Epithelial cell of esophagus (primary cell): ENCODE results near the gene ARFGAP2.

ENCODE experiments used
- DNase-seq: peaks from one replicate; pipeline ENCODE4 v3.0.0; 2010; ENCODE audit warnings: low read depth
- H3K4me3 ChIP-seq: 2 replicates; pipeline ENCODE4 v1.5.1; 2011; ENCODE audit warnings: mild to moderate bottlenecking, low read length, control low read depth
- CTCF ChIP-seq: IDR thresholded peaks from 2 replicates; pipeline ENCODE4 v1.5.1; 2011; ENCODE audit warnings: low read depth, mild to moderate bottlenecking, low read length, control low read depth, inconsistent platforms; ENCODE audit not compliant: insufficient read depth; ENCODE audit errors: missing control alignments

ARFGAP2 gene

DNA sequence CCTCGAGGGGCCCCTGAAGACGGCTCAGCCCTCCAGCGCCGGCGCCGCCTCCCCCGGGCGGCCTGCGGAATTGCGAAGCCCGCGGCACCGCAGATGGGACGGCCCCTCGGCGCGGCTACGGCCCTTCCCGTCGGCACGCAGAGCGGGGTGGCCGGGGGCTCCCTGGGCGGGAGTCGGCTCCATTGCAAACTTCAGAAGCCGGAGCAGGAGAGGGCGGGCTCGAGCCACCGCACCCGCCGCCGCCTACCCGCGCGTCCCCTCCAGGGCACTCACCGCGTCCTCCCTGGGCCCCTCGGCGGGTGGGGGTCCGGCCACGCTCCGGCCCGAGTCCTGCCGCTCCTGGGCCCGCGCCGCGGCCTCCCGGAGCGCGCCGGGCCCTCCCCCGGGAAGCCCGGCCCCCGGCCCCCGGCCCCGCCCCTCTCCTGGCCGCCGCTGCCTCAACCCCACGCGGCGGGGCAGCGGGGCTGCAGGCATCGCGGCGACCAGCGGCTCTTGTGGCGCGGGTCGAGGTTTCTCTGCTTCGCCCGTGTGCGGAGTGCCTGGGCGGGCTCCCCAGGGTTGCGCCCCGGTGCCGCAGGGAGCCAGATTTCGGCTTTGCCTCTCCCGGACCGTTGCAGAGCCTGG lies 9.5 kb upstream of the ARFGAP2 start, which contains the start of gene PACSIN3:
PACSIN3 (minus strand) TSS at position 359 of the 624 bp plus-strand sequence. CDS start 3,707 bp downstream, outside the sequence.
- TF ChIP-seq CTCF: peak; percentile 4
- H3K4me3 ChIP-seq: peak within 1 kb of the TSS; percentile 71
- DNase-seq: peak; percentile 55

GRCh38 chr11:47185305-47186075 lies 8.8 kb upstream of the ARFGAP2 start:
- H3K4me3 ChIP-seq: peak overlapping the region; percentile 71
- DNase-seq: peak; percentile 74
- no peak for TF ChIP-seq CTCF

DNA sequence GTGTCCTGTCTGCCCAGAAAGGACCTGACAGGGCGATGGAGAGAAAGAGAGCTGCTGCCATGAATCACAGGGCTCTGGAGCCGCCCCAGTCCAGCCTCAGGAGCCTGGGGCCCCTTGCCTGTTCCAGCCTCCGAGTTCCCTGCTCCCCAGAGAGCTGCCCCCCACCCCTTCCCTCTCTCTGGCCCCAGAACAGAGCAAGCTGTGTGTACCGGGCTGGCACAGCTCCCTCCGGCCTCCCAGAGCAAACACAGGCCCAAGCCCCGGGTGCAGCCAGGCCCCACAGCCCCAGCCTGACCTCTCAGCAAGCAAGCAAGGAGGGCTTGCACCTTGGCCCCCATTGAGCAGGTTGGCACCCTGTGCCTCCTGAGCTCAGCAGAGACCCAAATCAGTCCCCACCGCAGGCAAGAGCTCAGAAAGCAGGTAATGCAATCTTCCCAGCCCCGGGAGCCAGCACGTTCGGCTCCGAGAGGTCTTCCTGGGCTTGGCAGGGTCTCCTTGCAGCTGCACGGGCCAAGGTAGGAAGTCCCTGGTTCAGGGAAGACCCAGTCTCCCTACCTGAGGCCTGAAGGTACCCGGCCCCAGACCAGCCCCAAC lies 8.1 kb upstream of the ARFGAP2 start:
- DNase-seq: peak; percentile 40
- TF ChIP-seq CTCF: no peak
- H3K4me3 ChIP-seq: peak overlapping the region; percentile 71

DNA sequence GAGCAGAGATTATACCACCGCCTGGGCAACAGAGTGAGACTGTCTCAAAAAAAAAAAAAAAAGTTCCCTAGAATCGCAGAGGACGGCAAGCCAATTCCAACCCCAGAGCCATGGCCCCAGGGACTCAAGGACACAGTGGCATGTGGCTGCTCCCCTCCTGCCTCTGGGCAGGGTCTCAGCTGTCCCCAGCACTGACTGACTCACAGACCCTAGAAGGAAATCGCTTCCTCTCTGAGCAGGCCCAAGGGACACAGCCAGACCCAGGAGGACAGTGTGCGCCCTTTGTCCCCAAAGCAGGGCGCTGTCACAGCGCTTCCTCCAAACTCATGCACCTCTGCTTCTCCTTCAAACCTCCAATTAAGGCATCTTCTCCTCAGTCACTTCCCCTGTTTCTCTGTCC lies 7.3 kb upstream of the ARFGAP2 start:
- H3K4me3 ChIP-seq: no peak overlapping the region
- no peak for TF ChIP-seq CTCF
- no peak for DNase-seq

DNA sequence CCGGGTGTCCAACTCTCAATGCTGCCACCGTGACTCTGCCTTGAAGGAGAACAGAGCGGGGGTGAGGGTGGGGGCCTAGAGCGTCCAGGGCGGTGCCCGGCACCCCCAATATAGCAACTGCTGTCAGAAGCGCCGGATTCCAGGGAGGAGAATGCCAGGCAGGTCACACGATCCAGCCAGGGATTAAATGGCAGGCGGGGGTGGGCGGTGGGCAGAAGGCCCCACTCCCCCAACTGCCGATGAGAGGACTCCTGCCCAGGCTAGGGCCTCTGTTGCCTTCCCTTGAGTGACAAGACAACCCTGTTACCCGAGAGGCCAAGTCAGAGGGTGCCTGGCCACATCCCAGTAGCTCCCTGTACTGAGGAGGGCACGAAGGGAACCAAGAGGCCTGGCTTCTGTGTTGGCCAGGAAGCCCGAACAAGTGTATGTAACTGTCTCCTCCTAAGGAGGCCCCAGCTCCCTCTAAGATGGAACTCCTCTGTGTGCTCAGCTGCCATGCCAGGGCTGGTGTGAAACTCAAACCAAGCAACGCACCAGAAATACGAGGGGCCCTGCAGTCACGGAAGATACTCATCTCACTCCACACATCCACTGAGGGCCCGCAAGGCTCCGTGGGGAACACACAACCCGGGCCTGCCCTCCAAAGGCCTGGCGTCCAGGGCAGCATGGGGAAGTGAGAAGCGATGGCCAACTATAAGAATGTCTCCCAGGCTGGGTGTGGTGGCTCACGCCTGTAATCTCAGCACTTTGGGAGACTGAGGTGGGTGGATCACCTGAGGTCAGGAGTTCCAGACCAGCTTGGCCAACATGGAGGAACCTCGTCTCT lies 6.6 kb upstream of the ARFGAP2 start:
- DNase-seq: no peak
- H3K4me3 ChIP-seq: no peak overlapping the region
- TF ChIP-seq CTCF: no peak

GRCh38 chr11:47182380-47182779 lies 5.7 kb upstream of the ARFGAP2 start:
- no peak for DNase-seq
- no peak overlapping the region for H3K4me3 ChIP-seq
- no peak for TF ChIP-seq CTCF
